Ovary (tissue), 9 donors: ENCODE results near the gene GJC2. TPM values are rescaled to one million over a fixed set of nuclear protein-coding genes. Genes with fewer than 3 reads are reported as not detected.

Experiments used
- DNase-seq, 5 donors: peaks; one replicate each; pipeline ENCODE4 v3.0.0-alpha.2; 2019 to 2020
- H3K27ac ChIP-seq, 2 donors: fragments of 200-600 bp; one replicate each; pipeline versions ENCODE4 v1.5.1 to v1.8.0; 2019 to 2022
- H3K27me3 ChIP-seq: fragments of 200-600 bp; one replicate; pipeline ENCODE4 v1.8.0; 2022
- H3K36me3 ChIP-seq: fragments of 200-600 bp; sonication (generic); one replicate; pipeline ENCODE4 v1.5.1; 2019
- H3K4me1 ChIP-seq: one replicate; pipeline ENCODE4 v1.8.1; 2013; ENCODE audit warnings: mild to moderate bottlenecking, moderate library complexity; ENCODE audit not compliant: insufficient read depth
- H3K4me3 ChIP-seq: fragments of 200-600 bp; sonication (generic); one replicate; pipeline ENCODE4 v1.5.1; 2017
- H3K9me3 ChIP-seq, 2 donors: fragments of 200-600 bp in 1 of 2; sonication (generic) in 1 of 2; one replicate each; pipeline versions ENCODE4 v1.5.1 to v1.8.1; 2013 to 2019; ENCODE audit warnings: mild to moderate bottlenecking in 1 of 2, moderate library complexity in 1 of 2
- CTCF ChIP-seq, 3 donors: fragments of 450-650 bp in 2 of 3; fragments of 200-600 bp in 1 of 3; IDR thresholded peaks; one replicate each; pipeline versions ENCODE4 v1.5.1 to v1.8.0; 2016 to 2022; ENCODE audit warnings: antibody characterized with exemption in 3 of 3, mild to moderate bottlenecking in 1 of 3
- EP300 ChIP-seq: sonication (generic); formaldehyde crosslinking; IDR thresholded peaks from one replicate; pipeline ENCODE4 v1.6.1; 2017; ENCODE audit warnings: antibody characterized with exemption
- POLR2A ChIP-seq: fragments of 450-650 bp; IDR thresholded peaks from one replicate; pipeline ENCODE4 v1.6.1; 2017; ENCODE audit warnings: antibody characterized with exemption, mild to moderate bottlenecking, moderate library complexity
- WGBS, 3 donors: extraction: QIAGEN DNeasy Blood & Tissue Kit in 1 of 3; methylation state at CpG; one replicate each; pipeline versions ENCODE4 v1.1.5 to v1.1.7; 2013 to 2017; 5-methylcytosine and 5-hydroxymethylcytosine counted together
- intact Hi-C, 4 donors: fragments of 100-400 bp; cut with DNase I; formaldehyde crosslinking; loops; one replicate each; pipeline versions ENCODE4 v1.11.0 to v1.15.1; 2022 to 2023
- polyA plus RNA-seq, 2 donors: library from polyadenylated mRNA; stranded (reverse); fragments of 200-250 nt in 1 of 2; fragments of 350-450 nt in 1 of 2; fragmentation: Illumina TruSeq in 1 of 2; extraction: RNeasy Lipid Tissue Mini Kit (QIAGEN cat#74804) in 1 of 2; gene quantifications; one replicate each; pipeline ENCODE4 v1.2.3, GENCODE V29; 2013 to 2014
- total RNA-seq, 7 donors: library from RNA; depleted of rRNA in 2 of 7; stranded (reverse); fragments of >200 nt in 2 of 7; fragmentation: NEBNext Ultra II Directional in 3 of 7; extraction: Animal tissue kit (Norgen Biotek cat#: 25700) in 3 of 7; gene quantifications; one replicate each; pipeline versions ENCODE4 v1.1.0 to v1.2.4, GENCODE V29; 2016 to 2023
- donor health status: DM: no; HTN: no; CAD: no; lungs with moderate emphysema.
- donor health status: DM: no; HTN: no; CAD: no.
- donor health status: Bipolar disorder and iron deficiency.
- donor health status: DM: yes; HTN: yes; CAD: no.
- donor health status: DM: no; HTN: no; CAD: no.
- donor health status: DM: yes; HTN: yes; CAD: no.

The GJC2 gene
- total and polyA plus RNA-seq, 9 donors, result 0.18 to 12.6 (median 6.1) TPM

DNA sequence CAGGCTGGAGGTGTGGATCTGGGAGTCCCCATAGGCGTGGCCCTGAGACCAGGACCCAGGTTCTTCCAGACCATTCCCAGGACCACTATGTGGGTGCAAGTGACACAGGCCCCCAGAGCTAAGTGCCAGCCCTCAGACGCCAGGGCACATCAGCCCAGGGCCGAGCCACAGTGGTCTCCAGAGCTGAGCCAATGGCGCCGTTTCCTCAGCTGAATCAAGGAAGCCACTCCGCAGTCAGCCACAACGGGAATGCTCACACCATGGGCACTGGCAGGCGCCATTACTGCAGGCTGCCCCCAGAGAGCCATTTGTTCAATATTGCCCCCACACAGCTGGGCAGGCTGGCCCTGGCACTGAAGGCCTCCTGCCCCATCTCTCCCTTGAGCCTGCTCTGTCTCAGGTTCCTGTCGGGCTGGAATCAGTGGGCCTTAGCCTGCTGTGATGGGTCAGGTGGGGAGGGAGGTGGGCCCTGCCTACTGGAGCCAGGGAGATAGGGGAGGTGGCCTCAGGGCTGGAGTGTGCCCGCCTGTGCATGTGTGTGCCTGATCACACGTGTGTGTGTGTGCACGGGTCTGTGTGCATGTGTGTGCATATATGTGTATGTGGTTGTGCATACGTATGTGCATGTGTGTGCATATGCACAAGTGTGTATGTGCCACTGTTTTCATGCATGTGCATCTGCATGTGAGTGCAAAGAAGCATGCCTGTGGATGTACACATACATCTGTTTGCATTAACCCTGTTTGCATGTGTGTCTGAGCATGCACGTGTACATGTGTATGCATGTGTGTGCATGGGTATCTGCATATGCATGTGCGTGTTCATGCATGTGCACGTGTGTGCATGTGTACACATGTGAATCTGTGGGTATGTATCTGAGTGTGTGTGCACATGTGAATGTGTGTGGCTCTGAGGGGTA lies 6.1 kb downstream of the GJC2 start:
- no peak for TF ChIP-seq EP300
- no peak for TF ChIP-seq POLR2A
- no peak for TF ChIP-seq CTCF (IDR thresholded peaks at IDR 0.05)
- intact Hi-C loops, result no loop called here
- H3K4me3 ChIP-seq, result no peak overlapping the region
- peaks cover 12% of the 10 kb centered on the region for H3K4me1 ChIP-seq
- no peaks in the 10 kb centered on the region for H3K9me3 ChIP-seq
- 86 to 92% (median 86%) methylated on average over 16 of the region's 16 CpGs for WGBS, 3 donors
- H3K27me3 ChIP-seq, result no peaks in the 10 kb centered on the region
- no peak overlapping the region for H3K27ac ChIP-seq
- DNase-seq, result peak in 3 of 5 donors; percentile 17 to 29 (median 22)
- H3K36me3 ChIP-seq, result no peaks in the 10 kb centered on the region

DNA sequence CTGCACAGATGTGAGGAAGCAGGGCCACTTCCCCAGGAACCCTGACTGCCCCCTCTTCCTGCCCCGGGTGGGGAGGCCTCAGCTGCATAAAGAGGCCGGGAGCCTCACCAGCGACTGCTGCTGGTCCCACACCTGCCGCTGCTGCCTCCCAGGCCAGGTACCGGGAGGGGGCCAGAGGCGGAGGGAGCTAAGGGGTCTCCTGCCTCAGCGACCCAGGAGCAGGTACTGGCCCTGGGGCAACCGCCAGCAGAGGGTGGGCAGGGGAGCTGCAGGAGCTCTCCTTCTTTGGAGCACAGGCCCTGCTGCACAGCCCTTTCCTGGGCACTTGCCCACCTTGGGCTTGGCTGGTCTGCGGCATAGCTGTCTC lies 6.8 kb downstream of the GJC2 start:
- WGBS, 3 donors, result 69 to 83% (median 76%) methylated on average over 8 to 9 of the region's 9 CpGs
- TF ChIP-seq EP300 (no peak), POLR2A (no peak), CTCF (IDR thresholded peaks at IDR 0.05) (no peak)
- H3K36me3 ChIP-seq, result no peaks in the 10 kb centered on the region
- peak in 3 of 5 donors; percentile 30 to 37 (median 31) for DNase-seq
- no peak overlapping the region for H3K4me3 ChIP-seq
- peaks cover 6% of the 10 kb centered on the region for H3K4me1 ChIP-seq
- no peaks in the 10 kb centered on the region for H3K27me3 ChIP-seq
- H3K27ac ChIP-seq, result no peak overlapping the region
- intact Hi-C loops, result no loop called here
- no peaks in the 10 kb centered on the region for H3K9me3 ChIP-seq

- Histone ChIP-seq H3K27me3 (no peaks in the 10 kb centered on the region), H3K27ac (no peak overlapping the region), H3K36me3 (no peaks in the 10 kb centered on the region), H3K9me3 (no peaks in the 10 kb centered on the region), H3K4me1 (peaks cover 3% of the 10 kb centered on the region), H3K4me3 (no peak overlapping the region)
- intact Hi-C loops, result no loop called here
- TF ChIP-seq POLR2A (no peak), CTCF (IDR thresholded peaks at IDR 0.05) (no peak), EP300 (no peak)
- DNase-seq, result peak in 3 of 5 donors; percentile 22 to 31 (median 26)
- WGBS, 3 donors, result 75 to 84% (median 81%) methylated on average over 24 of the region's 24 CpGs
These were observed 7.4 kb downstream of the GJC2 start for GRCh38 chr1:228156941-228157728.

GRCh38 chr1:228157729-228158126 lies 8.0 kb downstream of the GJC2 start:
- intact Hi-C loops, result no loop called here
- no peak for TF ChIP-seq CTCF (IDR thresholded peaks at IDR 0.05)
- TF ChIP-seq POLR2A, result no peak
- no peak for TF ChIP-seq EP300
- Histone ChIP-seq H3K27me3 (no peaks in the 10 kb centered on the region), H3K4me3 (no peak overlapping the region), H3K27ac (no peak overlapping the region), H3K36me3 (no peaks in the 10 kb centered on the region), H3K4me1 (peaks cover 8% of the 10 kb centered on the region), H3K9me3 (no peaks in the 10 kb centered on the region)
- DNase-seq, result peak in 3 of 5 donors; percentile 22 to 39 (median 28)
- 50 to 64% (median 55%) methylated on average over 30 to 43 of the region's 43 CpGs for WGBS, 3 donors
